ENCODE measurements around the gene ARL8B.
"Not testable (repeated sequence)": the region's sequence is repeated elsewhere in the genome, so short reads cannot be mapped to it uniquely, and the experiment has no call there.

ARL8B gene

GRCh38 chr3:5145120-5145519 is 23.0 kb downstream of the ARL8B start:
- DNase-seq (ENCODE audit: low read depth in 2 of 2), result no peak

GRCh38 chr3:5147152-5147551 is 25.1 kb downstream of the ARL8B start:
- DNase-seq (ENCODE audit: low read depth in 2 of 2), result not testable (repeated sequence)

DNA sequence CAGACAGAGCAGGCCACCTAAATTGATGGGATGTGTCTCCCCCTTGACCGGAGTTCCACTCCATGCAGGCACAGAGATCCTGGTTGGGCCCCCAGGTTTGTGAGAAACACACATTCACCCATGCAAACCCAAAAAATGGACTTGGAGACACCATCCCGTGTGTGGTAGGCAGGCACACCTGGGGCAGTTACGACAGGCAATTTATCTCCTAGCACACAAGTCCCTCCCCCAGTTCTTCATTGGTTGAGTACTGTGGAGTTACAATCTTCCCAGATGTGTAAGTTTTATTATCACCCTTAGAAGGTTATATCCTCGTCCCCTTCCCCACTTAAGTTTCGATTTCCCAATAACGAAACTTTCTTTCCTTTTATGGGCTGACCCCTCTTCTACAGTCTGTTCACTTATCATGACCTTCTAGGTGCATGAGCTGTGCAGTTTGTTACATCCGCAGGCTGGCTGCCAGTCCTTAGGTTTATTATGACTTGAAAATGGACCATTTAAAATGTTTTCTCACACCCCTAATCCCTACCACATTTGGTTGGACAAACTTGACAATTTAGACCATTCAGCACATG is 27.3 kb downstream of the ARL8B start:
- DNase-seq (ENCODE audit: low read depth in 2 of 2), result no peak

DNA sequence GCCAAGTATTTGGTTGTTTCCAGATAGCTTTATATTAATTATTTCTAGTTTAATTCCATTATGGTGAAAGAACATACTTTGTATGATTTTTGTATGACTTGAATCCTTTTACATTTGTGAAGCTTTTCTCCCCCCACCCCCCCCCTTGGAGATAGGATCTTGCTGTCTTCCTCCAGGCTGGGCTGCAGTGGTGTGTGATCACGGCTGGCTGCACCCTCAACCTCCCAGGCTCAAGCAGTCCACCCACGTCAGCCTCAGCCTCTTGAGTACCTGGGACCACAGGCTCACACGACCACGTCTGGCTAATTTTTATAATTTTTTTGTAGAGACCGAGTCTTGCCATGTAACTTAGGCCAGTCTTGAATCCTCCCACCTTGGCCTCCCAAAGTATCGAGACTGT is 29.5 kb downstream of the ARL8B start:
- no peak for DNase-seq (ENCODE audit: low read depth in 2 of 2)

GRCh38 chr3:5153074-5153473 is 31.0 kb downstream of the ARL8B start:
- no peak for DNase-seq (ENCODE audit: low read depth in 2 of 2)

DNA sequence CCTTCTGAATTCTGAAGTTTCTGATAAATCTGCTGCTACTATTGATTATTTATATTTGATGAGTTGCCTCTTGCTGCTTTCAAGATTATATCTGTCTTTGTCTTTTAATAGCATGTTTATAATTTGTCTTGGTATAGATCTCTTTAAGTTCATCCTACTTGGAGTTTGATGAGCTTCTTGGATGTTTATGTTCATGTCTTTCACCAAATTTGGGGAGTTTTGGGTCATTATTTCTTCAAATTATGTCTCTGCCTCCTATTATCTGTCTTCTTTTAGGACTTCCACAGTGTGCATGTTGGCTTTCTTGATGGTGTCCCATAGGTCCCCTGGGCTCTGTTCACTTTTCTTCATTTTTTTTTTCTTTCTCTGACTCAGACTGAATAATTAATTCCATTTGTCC is 33.1 kb downstream of the ARL8B start:
- no peak for DNase-seq (ENCODE audit: low read depth in 2 of 2)

DNA sequence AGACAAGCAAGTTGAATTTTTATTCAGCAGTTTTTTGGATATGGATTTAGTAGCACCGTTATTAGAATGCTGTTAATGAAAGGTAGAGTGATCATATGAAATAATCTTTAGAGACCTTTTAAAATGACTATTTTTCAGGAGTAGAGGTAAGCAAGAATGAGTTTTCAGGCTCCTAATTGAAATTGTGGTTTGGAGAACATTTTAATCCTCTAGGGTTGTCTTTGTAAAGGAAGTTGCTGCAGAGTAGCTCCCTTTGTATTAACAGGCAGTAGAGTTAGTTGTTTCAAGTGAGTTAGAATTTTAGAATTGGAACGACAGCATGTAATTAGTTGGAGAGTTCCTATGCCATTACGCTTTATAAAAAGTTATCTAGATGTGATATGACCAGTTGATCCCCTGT is 38.2 kb downstream of the ARL8B start:
- no peak for DNase-seq (ENCODE audit: low read depth in 2 of 2)

- no peak for DNase-seq (ENCODE audit: low read depth in 2 of 2)
Observed at GRCh38 chr3:5160940-5161858, 39.1 kb downstream of the ARL8B start.

DNA sequence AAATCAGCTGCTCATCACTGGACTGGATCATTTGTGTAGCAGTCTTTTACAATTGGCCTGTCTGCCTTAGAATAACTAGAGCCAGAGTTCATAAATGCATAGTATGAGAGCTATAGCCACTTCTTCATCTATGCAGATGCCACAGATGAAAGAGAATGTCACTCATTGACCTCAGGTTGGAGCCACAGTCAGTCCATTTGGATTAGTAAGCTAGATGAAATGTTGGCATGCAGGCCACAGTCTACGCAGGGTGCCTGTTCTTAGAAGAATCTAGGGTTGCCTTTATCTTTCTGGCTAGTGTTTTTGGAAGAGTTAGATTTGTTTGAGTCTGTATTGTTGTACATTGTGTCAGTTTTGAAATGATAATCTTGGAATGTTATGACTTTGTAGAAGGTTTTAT is 40.0 kb downstream of the ARL8B start:
- no peak for DNase-seq (ENCODE audit: low read depth in 2 of 2)

DNA sequence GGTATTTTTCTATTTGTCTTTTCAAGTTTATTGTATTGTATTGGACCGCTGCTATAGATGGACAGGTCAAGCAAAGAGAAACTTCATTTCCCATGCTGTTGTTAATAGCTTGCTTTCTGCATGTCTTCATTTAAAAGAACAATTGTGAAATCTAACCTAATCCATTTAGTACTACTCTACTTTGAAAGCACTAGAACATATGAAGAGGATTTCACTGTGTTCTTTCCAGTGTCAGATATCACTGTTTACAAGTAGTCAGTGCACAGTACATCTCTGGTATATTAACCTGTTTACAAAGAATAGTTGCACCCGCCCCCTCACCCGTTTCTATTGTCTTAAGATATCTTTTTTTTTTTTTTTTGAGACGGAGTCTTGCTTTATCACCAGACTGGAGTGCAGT is 43.6 kb downstream of the ARL8B start:
- no peak for DNase-seq (ENCODE audit: low read depth in 2 of 2)

DNA sequence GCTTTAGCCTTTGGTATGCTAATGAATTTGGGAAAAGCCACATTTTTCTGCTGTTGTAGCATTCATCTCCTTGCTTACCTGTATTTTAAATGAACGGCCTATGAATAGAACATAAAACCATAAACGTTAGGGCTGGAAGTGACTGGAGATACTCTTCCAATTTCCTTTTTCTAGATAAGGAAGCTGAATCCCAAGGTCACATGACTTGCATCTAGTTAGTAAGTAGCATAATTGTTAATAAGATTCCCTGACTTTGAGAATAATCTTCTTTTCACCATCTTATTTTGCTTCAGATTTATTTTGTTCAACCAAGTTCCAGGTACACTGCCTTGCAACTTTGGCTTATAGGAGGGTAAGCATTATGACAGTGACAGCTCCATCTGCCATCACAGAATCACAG is 44.8 kb downstream of the ARL8B start:
- no peak for DNase-seq (ENCODE audit: low read depth in 2 of 2)

DNA sequence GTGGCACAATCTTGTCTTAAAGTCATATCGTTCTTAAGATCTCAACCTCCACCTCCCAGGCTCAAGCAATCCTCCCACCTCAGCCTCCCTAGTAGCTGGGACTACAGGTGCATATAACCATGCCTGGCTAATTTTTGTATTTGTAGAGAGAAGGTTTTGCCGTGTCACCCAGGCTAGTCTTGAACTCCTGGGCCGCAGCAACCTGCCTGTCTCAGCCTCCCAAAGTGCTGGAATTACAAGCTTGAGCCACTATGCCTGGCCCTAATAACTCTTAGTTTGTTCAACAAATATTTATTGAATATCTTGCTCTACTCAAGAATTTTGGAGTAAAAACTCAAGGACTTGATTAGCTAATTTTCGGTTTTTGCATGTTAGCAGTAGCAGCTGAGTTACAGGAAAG is 46.0 kb downstream of the ARL8B start:
- DNase-seq (ENCODE audit: low read depth in 2 of 2), result no peak

DNA sequence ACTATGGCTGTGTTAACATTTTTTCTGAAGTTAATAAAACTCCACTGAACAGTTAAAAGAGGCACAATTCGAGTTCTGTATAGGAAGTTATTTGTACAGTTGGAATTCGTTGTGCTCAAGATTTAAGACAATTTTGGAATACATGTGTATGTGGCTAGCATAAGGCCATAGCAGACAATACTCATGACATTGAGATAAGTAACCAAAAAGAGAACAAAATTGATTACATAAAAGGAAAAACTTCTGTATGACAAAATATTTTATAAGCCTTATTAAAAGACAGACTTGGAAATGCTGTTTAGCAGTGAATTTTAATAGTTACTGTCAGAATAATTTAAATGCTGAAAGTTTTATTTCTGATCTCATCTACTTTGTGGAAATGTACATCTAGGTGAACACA is 47.7 kb downstream of the ARL8B start:
- no peak for DNase-seq (ENCODE audit: low read depth in 2 of 2)

GRCh38 chr3:5170975-5171374 is 48.9 kb downstream of the ARL8B start:
- DNase-seq (ENCODE audit: low read depth in 2 of 2), result no peak

DNA sequence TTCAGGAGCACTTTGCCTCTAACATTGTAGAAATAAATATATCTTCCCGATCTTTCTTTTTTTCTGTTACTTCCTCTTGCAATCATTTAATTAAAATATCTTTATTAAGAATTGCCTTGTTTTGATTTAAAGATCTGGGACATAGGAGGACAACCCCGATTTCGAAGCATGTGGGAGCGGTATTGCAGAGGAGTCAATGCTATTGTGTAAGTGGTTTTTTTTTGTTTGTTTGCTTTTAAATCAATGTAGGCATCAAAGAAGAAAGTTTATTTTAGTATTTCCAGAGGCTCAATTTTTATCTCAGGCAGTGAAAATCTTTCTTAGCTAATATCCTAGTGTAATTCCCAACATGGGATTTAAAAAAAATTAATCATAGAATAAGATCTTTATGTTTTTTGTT is 49.9 kb downstream of the ARL8B start:
- DNase-seq (ENCODE audit: low read depth in 2 of 2), result no peak

DNA sequence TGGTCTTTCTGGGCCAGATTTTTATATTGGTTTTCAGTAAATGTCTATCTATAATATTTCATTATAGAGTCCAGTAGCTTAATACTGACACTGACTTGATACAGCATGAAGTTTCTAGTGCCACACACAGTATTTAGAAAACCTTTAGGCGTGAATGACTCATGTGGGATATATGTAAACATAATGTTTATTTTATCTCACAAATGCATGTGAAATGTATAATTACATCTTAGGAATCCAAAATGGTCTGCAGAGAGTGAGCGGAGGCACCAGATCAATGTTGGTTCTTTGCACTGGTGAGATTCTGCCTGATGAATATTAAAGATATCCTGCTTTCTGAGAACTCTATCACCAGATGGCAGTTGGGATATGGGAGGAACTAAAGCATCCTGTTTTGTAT is 56.9 kb downstream of the ARL8B start:
- not testable (repeated sequence) for DNase-seq (ENCODE audit: low read depth in 2 of 2)

DNA sequence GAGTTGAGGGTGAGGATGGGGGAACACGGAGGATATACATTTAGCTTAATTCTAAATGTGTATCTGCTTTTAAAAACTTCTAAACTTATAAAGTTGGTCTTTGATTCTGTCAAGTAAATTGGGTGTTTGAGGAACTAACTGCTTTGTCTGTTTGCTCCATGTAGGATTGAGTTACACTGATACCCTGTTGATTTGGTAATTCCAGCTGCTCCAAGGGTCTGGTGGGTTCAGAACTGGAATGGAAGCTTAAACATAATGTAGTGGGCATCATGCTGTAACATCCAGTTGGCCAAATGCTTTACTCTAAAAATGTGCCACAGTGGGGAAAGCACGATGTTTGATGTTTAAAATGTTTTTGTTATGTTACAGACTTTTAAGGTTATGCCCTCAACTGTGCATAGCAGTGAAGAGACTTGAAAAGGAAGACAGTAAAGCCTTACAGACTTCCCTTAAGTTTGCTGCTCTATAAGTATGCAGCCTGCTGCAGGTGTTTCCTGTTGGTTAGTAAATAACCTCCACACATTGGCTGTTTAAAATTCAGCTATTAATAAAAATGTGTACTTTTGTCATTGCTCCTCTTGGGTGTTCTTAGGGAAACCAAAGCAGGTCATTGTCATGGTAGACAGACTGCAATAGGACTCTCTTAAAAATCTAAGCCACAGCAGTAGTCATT is 59.5 kb downstream of the ARL8B start:
- no peak for DNase-seq (ENCODE audit: low read depth in 2 of 2)

- not testable (repeated sequence) for DNase-seq (ENCODE audit: low read depth in 2 of 2)
Observed at GRCh38 chr3:5183714-5184113, 61.6 kb downstream of the ARL8B start.

DNA sequence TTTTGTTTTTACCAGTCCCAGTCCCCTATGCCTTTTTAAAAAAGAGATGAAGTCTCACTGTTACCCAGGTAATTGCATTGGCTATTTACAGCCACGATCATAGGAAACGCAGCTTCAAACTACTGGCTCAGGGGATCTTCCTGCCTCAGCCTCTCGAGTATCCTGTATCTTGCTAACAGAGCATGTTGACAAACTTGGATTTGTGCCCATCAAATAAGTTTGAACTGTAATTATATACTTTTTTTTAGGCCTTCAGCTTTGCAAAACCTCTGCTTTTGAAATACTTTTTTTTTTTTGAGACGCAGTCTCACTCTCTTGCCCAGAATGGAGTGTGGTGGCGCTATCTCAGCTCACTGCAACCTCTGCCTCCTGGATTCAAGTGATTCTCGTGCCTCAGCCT is 62.4 kb downstream of the ARL8B start:
- no peak for DNase-seq (ENCODE audit: low read depth in 2 of 2)

DNA sequence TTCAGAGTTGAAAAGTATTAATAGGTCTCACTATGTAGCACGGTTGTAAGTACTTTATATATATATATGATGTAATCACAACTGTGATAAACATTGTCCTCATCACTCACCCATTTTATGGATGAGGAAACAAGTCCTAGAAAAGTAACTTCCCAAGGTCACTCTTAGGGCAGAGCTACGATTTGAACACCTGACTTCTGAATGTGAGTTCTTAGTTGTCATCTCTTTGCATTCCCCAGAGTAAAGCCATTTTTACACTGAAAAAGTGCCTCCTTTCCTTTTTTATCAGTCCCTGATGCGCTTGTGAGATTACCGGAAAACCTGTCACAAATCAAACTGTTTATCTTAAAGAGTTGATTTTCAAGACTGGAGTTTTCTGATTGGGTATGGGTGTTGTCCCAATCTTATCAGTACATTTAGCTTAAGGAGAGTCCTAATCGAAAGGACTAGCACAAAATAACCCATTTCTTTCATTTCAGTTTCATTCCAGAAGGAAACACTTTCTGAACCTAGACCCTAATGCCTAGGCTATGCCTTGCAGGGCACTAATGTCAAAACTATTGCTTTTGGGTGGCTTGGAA is 63.1 kb downstream of the ARL8B start:
- no peak for DNase-seq (ENCODE audit: low read depth in 2 of 2)

GRCh38 chr3:5186089-5186857 is 64.2 kb downstream of the ARL8B start:
- no peak for DNase-seq (ENCODE audit: low read depth in 2 of 2)

- DNase-seq (ENCODE audit: low read depth in 2 of 2), result no peak
Observed at GRCh38 chr3:5186858-5187155, 64.7 kb downstream of the ARL8B start.
